Suprapubic skin (tissue), 3 donors: ENCODE measurements around the gene NAA15.

Experiments
- CTCF ChIP-seq, 2 donors: fragments of 200-600 bp in 1 of 2; fragments of 450-650 bp in 1 of 2; sonication (generic) in 1 of 2; IDR thresholded peaks; one replicate each; pipeline ENCODE4 v1.5.1; 2016 to 2019; ENCODE audit warnings: antibody characterized with exemption in 2 of 2, mild to moderate bottlenecking in 1 of 2, moderate library complexity in 1 of 2
- POLR2A ChIP-seq, 2 donors: fragments of 450-650 bp; IDR thresholded peaks; one replicate each; pipeline ENCODE4 v1.6.1; 2017; ENCODE audit warnings: antibody characterized with exemption in 2 of 2, mild to moderate bottlenecking in 2 of 2, moderate library complexity in 2 of 2

GRCh38 chr4:139403462-139403861 is 102.2 kb downstream of the NAA15 start:
- TF ChIP-seq POLR2A (IDR thresholded peaks at IDR 0.05): no peak
- TF ChIP-seq CTCF (IDR thresholded peaks at IDR 0.05): no peak
